Right ventricle myocardium superior (tissue), 1 donor: ENCODE results near the gene CAVIN1. TPM values are rescaled to one million over a fixed set of nuclear protein-coding genes. Genes with fewer than 3 reads are reported as not detected.
"Not testable (repeated sequence)": the region's sequence is repeated elsewhere in the genome, so short reads cannot be mapped to it uniquely, and the experiment has no call there.

Experiments
- ATAC-seq: fragments of 200-7000 bp; cut with Tn5 transposase; one replicate; pipeline ENCODE4 v1.9.1; 2020; ENCODE audit warnings: mild to moderate bottlenecking; ENCODE audit not compliant: poor library complexity
- DNase-seq: peaks from one replicate; pipeline ENCODE4 v3.0.0-alpha.2; 2020
- intact Hi-C: fragments of 100-400 bp; cut with DNase I; formaldehyde crosslinking; loops from one replicate; pipeline ENCODE4 v1.11.2; 2022
- total RNA-seq: library from RNA; stranded (reverse); fragmentation: NEBNext Ultra II Directional; extraction: Animal tissue kit (Norgen Biotek cat#: 25700); gene quantifications from one replicate; pipeline ENCODE4 v1.2.1, GENCODE V29; 2021
- donor health status: DM: no; HTN: yes; CAD: no; lungs with severe emphysema.

The CAVIN1 gene
- total RNA-seq, 1 donor from 2014 or later = 200 TPM

DNA sequence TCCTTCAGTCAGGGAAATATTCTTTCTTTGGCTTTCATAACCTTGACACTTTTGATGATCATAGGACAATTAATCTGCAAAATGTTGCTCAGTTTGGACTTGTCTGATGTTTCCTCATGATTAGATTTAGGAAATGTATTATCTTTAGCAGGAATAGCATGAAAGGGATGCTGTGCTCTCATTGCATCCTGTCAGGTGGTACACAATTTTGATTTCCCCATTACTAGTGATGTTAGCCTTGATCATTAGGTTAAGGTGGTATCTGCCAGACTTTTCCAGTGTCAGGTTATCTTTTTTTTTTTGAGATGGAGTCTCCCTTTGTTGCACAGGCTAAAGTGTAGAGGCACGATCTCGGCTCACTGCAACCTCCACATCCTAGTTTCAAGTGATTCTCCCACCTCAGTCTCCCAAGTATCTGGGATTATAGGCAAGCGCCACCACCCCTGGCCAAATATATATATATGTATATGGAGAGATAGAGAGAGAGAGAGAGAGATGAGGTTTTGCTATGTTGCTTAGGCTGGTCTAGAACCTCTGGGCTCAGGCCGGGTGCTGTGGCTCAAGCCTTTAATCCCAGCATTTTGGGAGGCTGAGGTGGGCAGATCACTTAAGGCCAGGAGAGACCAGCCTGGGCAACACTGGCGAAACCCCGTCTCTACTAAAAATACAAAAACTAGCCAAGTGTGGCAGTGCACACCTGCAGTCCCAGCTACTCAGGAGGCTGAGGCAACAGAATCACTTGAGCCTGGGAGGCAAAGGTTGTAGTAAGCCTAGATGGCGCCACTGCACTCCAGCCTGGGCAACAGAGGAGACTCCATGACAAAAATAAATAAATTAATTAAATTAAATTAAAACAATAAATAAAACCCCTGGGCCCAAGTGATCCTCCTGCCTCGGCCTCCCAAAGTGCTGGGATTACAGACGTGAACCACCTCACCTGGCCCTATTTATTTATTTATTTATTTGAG, 15.8 kb upstream of the CAVIN1 start:
- DNase-seq = peak; percentile 51
- intact Hi-C loops = no loop called here
- ATAC-seq = no peak

- peak; percentile 92 for ATAC-seq
- intact Hi-C loops = no loop called here
- no peak for DNase-seq
Observed at GRCh38 chr17:42436391-42436790, 13.3 kb upstream of the CAVIN1 start.

DNA sequence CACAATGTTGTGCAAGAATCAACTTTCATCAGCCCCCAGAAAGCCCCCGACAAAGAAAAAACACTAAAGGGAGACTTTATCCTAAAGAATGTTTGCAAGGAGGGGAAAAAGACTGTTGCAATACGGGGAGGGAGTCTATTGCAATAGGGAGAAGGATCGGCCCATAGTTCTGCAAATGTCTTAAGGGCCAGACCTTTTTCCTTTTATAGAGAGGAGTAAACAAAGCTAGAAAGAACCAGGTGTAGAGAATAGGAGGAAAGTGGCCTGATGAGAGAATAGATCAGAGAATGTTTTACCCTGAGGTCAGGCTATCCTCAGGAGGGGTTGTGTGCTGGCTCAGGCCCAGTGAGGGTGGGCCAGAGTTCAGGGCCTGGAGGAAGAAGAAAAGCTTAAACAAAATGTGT, 8.7 kb upstream of the CAVIN1 start:
- no peak for DNase-seq

DNA sequence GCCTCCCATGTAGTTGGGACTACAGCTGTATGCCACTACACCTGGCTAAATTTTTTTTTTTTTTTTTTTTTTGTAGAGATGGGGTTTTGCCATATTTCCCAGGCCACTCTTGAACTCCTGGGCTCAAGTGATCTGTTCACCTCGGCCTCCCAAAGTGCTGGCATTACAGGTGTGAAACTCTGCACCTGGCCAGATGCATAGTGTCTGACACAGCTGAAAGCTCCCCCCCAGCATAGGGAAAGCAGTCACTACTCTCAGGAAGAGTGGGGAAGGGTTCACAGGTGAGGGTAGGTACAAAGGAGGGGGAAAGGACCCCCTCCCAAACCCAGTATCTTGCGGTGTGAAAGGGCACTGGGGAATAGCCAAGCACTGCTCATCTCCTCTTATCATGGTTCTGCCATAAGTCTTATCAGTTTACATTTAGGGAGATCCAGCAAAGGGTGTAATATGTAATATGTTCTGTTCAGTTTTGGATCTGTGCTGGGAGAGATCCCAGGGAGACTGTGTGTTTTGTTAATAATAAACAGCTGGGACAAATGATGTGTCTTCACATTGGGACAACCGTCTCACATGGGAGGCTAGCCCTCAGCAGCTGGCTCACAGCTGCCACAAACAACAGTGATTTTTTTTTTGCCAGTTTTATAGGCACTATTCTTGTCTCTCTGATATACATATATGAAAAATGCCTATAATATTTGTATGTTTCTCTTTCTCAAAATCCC, 6.8 kb upstream of the CAVIN1 start:
- ATAC-seq (peak; percentile 56), DNase-seq (no peak)
- intact Hi-C loops = loop anchor here (5.0 kb wide), 1 partner anchor 87 kb away; no protein-coding TSS in a partner anchor

More for the DNA sequence above, 8.7 kb upstream of the CAVIN1 start:
- ATAC-seq = no peak
- intact Hi-C loops = no loop called here

- DNase-seq (no peak), ATAC-seq (peak; percentile 67)
- intact Hi-C loops = loop anchor here (5.0 kb wide), 1 partner anchor 89 kb away; no protein-coding TSS in a partner anchor
Observed at GRCh38 chr17:42428141-42428944, 5.3 kb upstream of the CAVIN1 start.

- intact Hi-C loops = loop anchor here (5.0 kb wide), 1 partner anchor 92 kb away; no protein-coding TSS in a partner anchor
- ATAC-seq = no peak
- no peak for DNase-seq
Observed at GRCh38 chr17:42424991-42425610, 2.0 kb upstream of the CAVIN1 start.

DNA sequence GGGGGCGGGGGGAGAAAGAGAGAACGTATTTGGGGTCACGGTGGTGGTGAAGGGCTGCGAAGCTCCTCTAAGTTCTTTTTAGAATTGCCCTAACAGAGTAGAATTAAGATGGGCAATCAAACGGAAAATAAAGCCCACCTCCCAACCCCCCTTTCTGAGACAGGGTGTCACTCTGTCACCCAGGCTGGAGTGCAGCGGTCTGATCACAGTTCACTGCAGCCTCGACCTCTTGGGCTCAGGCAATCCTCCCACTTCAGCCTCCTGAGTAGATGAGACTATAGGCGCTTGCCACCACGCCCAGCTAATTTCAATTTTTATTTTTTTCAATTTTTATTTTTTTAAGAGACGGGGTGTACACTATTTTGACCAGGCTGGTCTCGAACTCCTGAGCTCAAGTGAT, 710 bp upstream of the CAVIN1 start:
- no peak for ATAC-seq
- intact Hi-C loops = no loop called here

DNA sequence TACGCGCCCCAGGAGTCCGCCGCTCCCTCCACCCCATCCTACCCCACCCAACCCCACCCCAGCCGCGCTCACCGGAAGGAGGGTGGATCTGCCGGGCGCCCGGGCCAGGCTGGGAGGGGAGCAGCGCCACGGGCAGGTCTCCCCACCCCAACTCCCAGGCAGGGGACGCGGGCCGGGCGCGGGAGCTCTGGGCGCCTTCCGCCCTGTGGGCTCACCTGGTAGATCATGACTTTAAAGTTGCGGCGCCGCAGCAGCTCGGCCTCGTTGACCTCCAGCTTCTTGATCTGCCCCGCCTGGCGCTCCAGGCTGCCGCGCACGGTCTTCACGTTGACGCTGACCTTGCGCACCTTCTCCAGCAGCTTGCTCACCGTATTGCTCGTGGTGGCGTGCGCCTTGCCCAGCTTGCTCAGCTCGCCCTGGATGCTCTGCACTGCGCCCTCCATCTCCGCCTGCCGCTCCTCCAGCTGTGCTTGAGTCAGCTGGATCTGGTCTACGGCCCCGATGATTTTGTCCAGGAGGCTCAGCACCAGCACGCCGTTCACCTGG, 571 bp downstream of the CAVIN1 start:
- DNase-seq (peak; percentile 60), ATAC-seq (peak; percentile 55)
- intact Hi-C loops = no loop called here

More for the DNA sequence above, 710 bp upstream of the CAVIN1 start:
- DNase-seq = no peak

DNA sequence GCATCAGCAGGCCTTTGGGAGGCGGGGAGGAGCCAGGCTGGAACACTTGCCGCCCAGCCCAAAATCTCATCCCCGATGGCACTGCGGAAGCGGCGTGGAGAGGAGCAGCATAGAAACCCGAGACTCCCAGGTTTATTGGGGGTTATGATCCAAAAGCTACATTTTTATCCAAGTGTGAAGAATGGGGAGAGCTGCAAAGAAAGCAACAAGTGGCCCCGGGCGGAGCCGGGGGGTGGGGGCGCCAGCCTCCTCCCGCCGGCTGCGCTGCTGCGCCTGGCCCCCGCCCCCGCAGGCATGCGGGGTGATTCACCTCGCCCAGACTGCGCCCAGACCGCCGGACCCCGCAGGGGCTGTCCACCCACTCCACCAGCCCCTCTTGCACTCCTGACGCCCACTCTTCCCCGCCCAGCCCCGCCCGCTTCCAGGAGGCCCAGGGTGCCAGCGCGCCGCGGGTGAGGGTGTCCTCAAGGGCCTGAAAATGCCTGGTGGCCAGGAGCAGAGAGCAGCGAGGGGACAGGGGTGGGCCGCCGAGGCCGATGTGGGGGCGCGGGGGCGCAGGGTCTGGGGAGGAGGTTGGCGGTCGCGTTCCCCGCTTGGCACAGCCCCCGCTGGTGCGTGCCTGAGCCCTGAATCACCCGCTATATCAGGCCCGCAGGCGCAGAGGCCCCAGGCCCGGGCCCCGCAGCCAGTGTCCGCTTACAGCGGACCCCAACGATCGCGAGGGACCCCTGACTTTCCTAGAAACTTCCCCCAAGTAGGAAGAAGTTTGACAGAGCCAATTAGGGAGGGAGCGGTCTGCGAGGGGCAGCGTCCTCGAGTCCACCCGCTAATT, 1.3 kb downstream of the CAVIN1 start:
- peak; percentile 48 for ATAC-seq
- intact Hi-C loops = no loop called here
- peak; percentile 65 for DNase-seq

GRCh38 chr17:42421136-42421506, 1.9 kb downstream of the CAVIN1 start:
- intact Hi-C loops = no loop called here
- no peak for ATAC-seq

GRCh38 chr17:42417981-42418380, 5.1 kb downstream of the CAVIN1 start:
- DNase-seq = peak; percentile 3
- intact Hi-C loops, ATAC-seq: not testable (repeated sequence)

More at GRCh38 chr17:42421136-42421506, 1.9 kb downstream of the CAVIN1 start:
- DNase-seq = no peak

DNA sequence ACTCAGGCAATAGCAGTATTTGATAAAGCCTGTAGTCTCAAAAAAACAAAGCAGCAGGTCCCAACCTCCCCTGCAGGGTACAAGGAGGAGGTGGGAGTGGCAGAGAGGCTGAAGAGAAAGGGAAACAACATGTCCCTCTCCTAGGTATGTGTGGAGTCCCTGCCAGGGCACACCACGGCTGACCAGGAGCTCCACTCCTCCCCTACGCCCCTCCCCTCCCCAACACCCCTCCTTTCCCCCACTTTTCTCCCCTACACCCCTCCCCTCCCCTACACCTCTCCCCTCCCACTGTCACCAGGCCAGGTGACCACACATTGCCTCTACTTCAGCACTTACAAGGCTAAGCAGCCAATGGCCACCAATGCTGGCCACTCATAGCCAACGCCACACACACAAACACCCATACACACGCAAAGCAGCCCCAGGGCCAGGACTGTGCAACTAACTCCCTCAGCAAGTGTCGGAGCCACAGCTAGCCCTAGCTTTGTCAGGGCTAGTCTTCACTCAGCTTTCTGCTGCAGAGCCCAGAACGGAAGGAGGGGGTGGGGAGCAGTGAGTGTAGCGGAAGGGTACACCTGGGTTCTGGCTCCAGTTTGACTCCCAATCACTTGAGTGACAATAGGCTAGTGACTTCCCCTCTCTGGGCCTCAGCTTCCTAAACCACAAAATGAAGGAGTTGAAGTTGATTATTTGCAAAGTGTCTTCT, 8.2 kb downstream of the CAVIN1 start:
- intact Hi-C loops = no loop called here
- DNase-seq (peak; percentile 48), ATAC-seq (no peak)

DNA sequence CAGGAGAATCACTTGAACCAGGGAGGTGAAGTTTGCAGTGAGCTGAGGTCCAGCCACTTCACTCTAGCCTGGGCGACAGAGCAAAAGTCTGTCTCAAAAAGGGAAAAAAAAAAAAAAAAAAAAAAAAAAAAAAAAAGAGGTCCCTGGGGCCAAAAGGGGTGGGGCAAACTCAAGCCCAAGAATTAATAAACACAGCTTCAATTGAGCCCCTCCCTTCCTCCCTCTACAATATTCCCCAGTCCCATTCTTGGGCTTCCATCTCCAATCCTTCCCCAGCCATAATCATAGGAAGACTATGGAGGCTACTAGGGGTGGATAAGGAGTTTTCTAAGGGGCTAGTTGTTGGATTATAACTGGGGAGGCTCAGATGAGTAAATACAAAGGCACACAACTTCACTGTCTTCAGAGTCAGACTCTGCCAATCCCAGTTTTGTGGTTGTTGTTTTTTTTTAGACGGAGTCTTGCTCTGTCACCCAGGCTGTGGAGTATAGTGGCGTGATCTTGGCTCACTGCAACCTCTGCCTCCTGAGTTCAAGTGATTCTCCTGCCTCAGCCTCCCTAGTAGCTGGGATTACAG, 9.5 kb downstream of the CAVIN1 start:
- peak; percentile 23 for DNase-seq
- intact Hi-C loops = no loop called here
- no peak for ATAC-seq

DNA sequence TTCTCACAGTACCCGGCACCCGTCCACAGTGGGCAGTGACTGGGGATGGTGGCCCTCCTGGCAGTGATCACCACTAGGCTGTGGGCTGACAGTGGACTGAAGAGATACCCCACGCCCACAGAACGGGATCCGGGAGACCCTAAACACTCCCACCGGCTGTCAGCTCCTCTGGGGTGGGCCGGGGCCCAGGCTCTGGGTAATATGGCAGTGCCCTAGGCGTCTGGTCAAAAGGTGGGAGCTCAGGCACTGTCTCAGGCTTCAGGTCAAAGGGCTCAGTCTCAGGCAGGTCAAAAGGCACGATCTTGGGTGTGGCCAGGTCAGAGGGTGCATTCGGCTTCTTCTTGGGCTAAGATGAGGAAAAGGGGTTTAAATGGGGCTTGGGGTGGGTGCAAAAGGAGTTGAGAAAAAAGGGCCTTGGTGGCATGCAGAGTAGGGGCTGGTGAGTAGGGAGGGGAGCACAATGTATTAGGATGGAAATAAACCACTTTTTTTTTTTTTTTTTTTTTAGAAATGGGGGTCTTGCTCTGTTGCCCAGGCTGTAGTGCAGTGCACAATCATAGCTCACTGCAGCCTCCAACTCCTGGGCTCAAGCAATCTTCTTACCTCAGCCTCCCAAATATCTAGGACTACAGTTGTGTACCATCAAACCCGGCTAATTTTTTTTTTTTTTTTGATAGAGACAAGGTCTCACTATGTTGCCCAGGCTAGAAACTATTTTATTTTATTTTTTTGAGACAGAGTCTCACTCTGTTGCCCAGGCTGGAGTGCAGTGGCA, 11.0 kb downstream of the CAVIN1 start:
- intact Hi-C loops = no loop called here
- ATAC-seq (no peak), DNase-seq (peak; percentile 32)

- no peak for DNase-seq
- ATAC-seq = no peak
- intact Hi-C loops = no loop called here
Observed at GRCh38 chr17:42411361-42411760, 11.7 kb downstream of the CAVIN1 start.

- DNase-seq = no peak
- intact Hi-C loops = no loop called here
- ATAC-seq = no peak
Observed at GRCh38 chr17:42410319-42410685, 12.8 kb downstream of the CAVIN1 start.
